Testis (tissue), 2 donors: Measurements from ENCODE around the gene CNTN4.

ENCODE experiments used
- CTCF ChIP-seq, 3 experiments: fragments of 450-650 bp in 2 of 3; fragments of 200-600 bp in 1 of 3; sonication (generic) in 1 of 3; IDR thresholded peaks; one replicate each; pipeline ENCODE4 v1.5.1; 2016 to 2019; ENCODE audit warnings: antibody characterized with exemption in 3 of 3, mild to moderate bottlenecking in 2 of 3, moderate library complexity in 1 of 3
- POLR2A ChIP-seq: fragments of 450-650 bp; IDR thresholded peaks from one replicate; pipeline ENCODE4 v1.6.1; 2017; ENCODE audit warnings: antibody characterized with exemption, mild to moderate bottlenecking, moderate library complexity

- TF ChIP-seq CTCF (IDR thresholded peaks at IDR 0.05) (no peak), POLR2A (no peak)
Observed at GRCh38 chr3:2130726-2131125, 32.1 kb downstream of the CNTN4 start.
